ENCODE data around the gene C1QTNF9B.

Gene C1QTNF9B

GRCh38 chr13:23859904-23860303, 37.4 kb downstream of the C1QTNF9B start:
- in situ Hi-C loops (cut with MboI; ENCODE audit: low sequenced_read_pairs), result no loop called here

- in situ Hi-C loops (cut with MboI; ENCODE audit: low sequenced_read_pairs), result no loop called here
Measured at GRCh38 chr13:23859455-23859854, 37.8 kb downstream of the C1QTNF9B start.

GRCh38 chr13:23858546-23858945, 38.8 kb downstream of the C1QTNF9B start:
- in situ Hi-C loops (cut with MboI; ENCODE audit: low sequenced_read_pairs), result no loop called here

- in situ Hi-C loops (cut with MboI; ENCODE audit: low sequenced_read_pairs), result no loop called here
Measured at GRCh38 chr13:23856008-23856750, 41.1 kb downstream of the C1QTNF9B start.

- in situ Hi-C loops (cut with MboI; ENCODE audit: low sequenced_read_pairs), result no loop called here
Measured at GRCh38 chr13:23855360-23855759, 41.9 kb downstream of the C1QTNF9B start.

- in situ Hi-C loops (cut with MboI; ENCODE audit: low sequenced_read_pairs), result no loop called here
Measured at GRCh38 chr13:23852351-23852750, 45.0 kb downstream of the C1QTNF9B start.

GRCh38 chr13:23851106-23851505, 46.2 kb downstream of the C1QTNF9B start:
- in situ Hi-C loops (cut with MboI; ENCODE audit: low sequenced_read_pairs), result no loop called here

- in situ Hi-C loops (cut with MboI; ENCODE audit: low sequenced_read_pairs), result no loop called here
Measured at GRCh38 chr13:23850134-23850533, 47.2 kb downstream of the C1QTNF9B start.

- in situ Hi-C loops (cut with MboI; ENCODE audit: low sequenced_read_pairs), result no loop called here
Measured at GRCh38 chr13:23849670-23850069, 47.6 kb downstream of the C1QTNF9B start.

- in situ Hi-C loops (cut with MboI; ENCODE audit: low sequenced_read_pairs), result no loop called here
Measured at GRCh38 chr13:23848646-23849141, 48.6 kb downstream of the C1QTNF9B start.

GRCh38 chr13:23848019-23848418, 49.3 kb downstream of the C1QTNF9B start:
- in situ Hi-C loops (cut with MboI; ENCODE audit: low sequenced_read_pairs), result no loop called here

GRCh38 chr13:23847497-23847896, 49.8 kb downstream of the C1QTNF9B start:
- in situ Hi-C loops (cut with MboI; ENCODE audit: low sequenced_read_pairs), result no loop called here

- in situ Hi-C loops (cut with MboI; ENCODE audit: low sequenced_read_pairs), result no loop called here
Measured at GRCh38 chr13:23845105-23845725, 52.1 kb downstream of the C1QTNF9B start.

GRCh38 chr13:23844132-23844531, 53.2 kb downstream of the C1QTNF9B start:
- in situ Hi-C loops (cut with MboI; ENCODE audit: low sequenced_read_pairs), result no loop called here

GRCh38 chr13:23843436-23843835, 53.9 kb downstream of the C1QTNF9B start:
- in situ Hi-C loops (cut with MboI; ENCODE audit: low sequenced_read_pairs), result no loop called here

GRCh38 chr13:23842406-23842805, 54.9 kb downstream of the C1QTNF9B start:
- in situ Hi-C loops (cut with MboI; ENCODE audit: low sequenced_read_pairs), result no loop called here
